ENCODE results near the gene GRB10. TPM values are rescaled to one million over a fixed set of nuclear protein-coding genes. Genes with fewer than 3 reads are reported as not detected.

Gene GRB10
- total and polyA plus RNA-seq, 2 experiments from 2014 or later: 35.0 to 154 TPM

- TF ChIP-seq CREB1 (CRISPR knock-in tag; IDR thresholded peaks at IDR 0.05; ENCODE audit: low read depth) (no peak), NANOG (IDR thresholded peaks at IDR 0.05; ENCODE audit: borderline replicate concordance) (no peak), POLR2AphosphoS5 (IDR thresholded peaks at IDR 0.05; ENCODE audit: low read depth) (no peak), EZH2 (IDR thresholded peaks at IDR 0.05; ENCODE audit: low read depth, unreplicated experiment) (no peak), ZNF331 (CRISPR knock-in tag; IDR thresholded peaks at IDR 0.05; ENCODE audit: low read depth) (no peak), ZNF114 (CRISPR knock-in tag; IDR thresholded peaks at IDR 0.05) (no peak), STAT1 (IDR thresholded peaks at IDR 0.05; ENCODE audit: unreplicated experiment) (no peak)
- TF ChIP-seq, protein P1, sequence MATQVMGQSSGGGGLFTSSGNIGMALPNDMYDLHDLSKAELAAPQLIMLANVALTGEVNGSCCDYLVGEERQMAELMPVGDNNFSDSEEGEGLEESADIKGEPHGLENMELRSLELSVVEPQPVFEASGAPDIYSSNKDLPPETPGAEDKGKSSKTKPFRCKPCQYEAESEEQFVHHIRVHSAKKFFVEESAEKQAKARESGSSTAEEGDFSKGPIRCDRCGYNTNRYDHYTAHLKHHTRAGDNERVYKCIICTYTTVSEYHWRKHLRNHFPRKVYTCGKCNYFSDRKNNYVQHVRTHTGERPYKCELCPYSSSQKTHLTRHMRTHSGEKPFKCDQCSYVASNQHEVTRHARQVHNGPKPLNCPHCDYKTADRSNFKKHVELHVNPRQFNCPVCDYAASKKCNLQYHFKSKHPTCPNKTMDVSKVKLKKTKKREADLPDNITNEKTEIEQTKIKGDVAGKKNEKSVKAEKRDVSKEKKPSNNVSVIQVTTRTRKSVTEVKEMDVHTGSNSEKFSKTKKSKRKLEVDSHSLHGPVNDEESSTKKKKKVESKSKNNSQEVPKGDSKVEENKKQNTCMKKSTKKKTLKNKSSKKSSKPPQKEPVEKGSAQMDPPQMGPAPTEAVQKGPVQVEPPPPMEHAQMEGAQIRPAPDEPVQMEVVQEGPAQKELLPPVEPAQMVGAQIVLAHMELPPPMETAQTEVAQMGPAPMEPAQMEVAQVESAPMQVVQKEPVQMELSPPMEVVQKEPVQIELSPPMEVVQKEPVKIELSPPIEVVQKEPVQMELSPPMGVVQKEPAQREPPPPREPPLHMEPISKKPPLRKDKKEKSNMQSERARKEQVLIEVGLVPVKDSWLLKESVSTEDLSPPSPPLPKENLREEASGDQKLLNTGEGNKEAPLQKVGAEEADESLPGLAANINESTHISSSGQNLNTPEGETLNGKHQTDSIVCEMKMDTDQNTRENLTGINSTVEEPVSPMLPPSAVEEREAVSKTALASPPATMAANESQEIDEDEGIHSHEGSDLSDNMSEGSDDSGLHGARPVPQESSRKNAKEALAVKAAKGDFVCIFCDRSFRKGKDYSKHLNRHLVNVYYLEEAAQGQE (IDR thresholded peaks at IDR 0.05; ENCODE audit: unreplicated experiment): no peak
- TF ChIP-seq, protein P2, sequence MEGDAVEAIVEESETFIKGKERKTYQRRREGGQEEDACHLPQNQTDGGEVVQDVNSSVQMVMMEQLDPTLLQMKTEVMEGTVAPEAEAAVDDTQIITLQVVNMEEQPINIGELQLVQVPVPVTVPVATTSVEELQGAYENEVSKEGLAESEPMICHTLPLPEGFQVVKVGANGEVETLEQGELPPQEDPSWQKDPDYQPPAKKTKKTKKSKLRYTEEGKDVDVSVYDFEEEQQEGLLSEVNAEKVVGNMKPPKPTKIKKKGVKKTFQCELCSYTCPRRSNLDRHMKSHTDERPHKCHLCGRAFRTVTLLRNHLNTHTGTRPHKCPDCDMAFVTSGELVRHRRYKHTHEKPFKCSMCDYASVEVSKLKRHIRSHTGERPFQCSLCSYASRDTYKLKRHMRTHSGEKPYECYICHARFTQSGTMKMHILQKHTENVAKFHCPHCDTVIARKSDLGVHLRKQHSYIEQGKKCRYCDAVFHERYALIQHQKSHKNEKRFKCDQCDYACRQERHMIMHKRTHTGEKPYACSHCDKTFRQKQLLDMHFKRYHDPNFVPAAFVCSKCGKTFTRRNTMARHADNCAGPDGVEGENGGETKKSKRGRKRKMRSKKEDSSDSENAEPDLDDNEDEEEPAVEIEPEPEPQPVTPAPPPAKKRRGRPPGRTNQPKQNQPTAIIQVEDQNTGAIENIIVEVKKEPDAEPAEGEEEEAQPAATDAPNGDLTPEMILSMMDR (conservative IDR thresholded peaks at IDR 0.05; ENCODE audit: low read depth in 2 of 2): no peak
Measured at GRCh38 chr7:50730446-50731400, 52.0 kb downstream of the GRB10 start (continued).

DNA sequence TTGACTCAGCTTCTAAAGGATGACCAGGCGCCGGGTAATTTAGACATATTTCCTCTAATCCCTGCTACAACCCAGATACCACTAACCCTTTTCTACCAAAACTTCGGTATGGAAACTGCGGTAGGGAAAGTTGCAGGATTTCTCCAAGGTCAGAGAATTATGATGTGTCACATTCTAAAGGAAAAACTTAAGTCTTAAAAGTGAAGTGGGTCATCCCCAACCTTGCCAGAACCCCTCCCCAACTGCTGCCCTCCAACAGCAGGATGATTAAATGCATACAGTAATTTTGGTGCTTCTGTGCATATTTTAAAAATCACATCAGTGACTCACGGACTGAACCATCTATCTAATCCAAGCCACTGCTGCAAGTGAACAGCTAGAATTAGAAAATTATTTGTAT lies 52.7 kb downstream of the GRB10 start:
- Histone ChIP-seq H3K4me2 (no peak overlapping the region), H3K4me3 (no peak overlapping the region), H2AFZ (no peak overlapping the region), H3K27ac (ENCODE audit: low read depth) (no peak overlapping the region), H3K27me3 (ENCODE audit: insufficient read depth) (no peaks in the 10 kb centered on the region), H3K9me2 (ENCODE audit: insufficient read depth) (no peaks in the 10 kb centered on the region), H3K4me1 (ENCODE audit: insufficient read depth) (peaks cover 6% of the 10 kb centered on the region), H3K79me2 (replicated peaks; ENCODE audit: insufficient read depth) (peaks cover 99% of the 10 kb centered on the region), H3F3A (replicated peaks; ENCODE audit: low read depth) (no peaks in the 10 kb centered on the region), H4K20me1 (replicated peaks; ENCODE audit: insufficient read depth) (peaks cover 48% of the 10 kb centered on the region), H3K36me3 (ENCODE audit: insufficient read depth) (no peaks in the 10 kb centered on the region)
- Mint-ChIP-seq H3K27ac (no peak overlapping the region), H3K4me3 (no peak overlapping the region), H3K36me3 (ENCODE audit: low read depth) (peaks cover 18% of the 10 kb centered on the region), H3K27me3 (ENCODE audit: insufficient read depth, low read depth, poor library complexity) (no peaks in the 10 kb centered on the region), H3K9me3 (no peaks in the 10 kb centered on the region), H3K4me1 (peaks cover 19% of the 10 kb centered on the region)
- no peak for TF ChIP-seq EZH2 (IDR thresholded peaks at IDR 0.05; ENCODE audit: low read depth, unreplicated experiment)
- TF ChIP-seq, protein P3, sequence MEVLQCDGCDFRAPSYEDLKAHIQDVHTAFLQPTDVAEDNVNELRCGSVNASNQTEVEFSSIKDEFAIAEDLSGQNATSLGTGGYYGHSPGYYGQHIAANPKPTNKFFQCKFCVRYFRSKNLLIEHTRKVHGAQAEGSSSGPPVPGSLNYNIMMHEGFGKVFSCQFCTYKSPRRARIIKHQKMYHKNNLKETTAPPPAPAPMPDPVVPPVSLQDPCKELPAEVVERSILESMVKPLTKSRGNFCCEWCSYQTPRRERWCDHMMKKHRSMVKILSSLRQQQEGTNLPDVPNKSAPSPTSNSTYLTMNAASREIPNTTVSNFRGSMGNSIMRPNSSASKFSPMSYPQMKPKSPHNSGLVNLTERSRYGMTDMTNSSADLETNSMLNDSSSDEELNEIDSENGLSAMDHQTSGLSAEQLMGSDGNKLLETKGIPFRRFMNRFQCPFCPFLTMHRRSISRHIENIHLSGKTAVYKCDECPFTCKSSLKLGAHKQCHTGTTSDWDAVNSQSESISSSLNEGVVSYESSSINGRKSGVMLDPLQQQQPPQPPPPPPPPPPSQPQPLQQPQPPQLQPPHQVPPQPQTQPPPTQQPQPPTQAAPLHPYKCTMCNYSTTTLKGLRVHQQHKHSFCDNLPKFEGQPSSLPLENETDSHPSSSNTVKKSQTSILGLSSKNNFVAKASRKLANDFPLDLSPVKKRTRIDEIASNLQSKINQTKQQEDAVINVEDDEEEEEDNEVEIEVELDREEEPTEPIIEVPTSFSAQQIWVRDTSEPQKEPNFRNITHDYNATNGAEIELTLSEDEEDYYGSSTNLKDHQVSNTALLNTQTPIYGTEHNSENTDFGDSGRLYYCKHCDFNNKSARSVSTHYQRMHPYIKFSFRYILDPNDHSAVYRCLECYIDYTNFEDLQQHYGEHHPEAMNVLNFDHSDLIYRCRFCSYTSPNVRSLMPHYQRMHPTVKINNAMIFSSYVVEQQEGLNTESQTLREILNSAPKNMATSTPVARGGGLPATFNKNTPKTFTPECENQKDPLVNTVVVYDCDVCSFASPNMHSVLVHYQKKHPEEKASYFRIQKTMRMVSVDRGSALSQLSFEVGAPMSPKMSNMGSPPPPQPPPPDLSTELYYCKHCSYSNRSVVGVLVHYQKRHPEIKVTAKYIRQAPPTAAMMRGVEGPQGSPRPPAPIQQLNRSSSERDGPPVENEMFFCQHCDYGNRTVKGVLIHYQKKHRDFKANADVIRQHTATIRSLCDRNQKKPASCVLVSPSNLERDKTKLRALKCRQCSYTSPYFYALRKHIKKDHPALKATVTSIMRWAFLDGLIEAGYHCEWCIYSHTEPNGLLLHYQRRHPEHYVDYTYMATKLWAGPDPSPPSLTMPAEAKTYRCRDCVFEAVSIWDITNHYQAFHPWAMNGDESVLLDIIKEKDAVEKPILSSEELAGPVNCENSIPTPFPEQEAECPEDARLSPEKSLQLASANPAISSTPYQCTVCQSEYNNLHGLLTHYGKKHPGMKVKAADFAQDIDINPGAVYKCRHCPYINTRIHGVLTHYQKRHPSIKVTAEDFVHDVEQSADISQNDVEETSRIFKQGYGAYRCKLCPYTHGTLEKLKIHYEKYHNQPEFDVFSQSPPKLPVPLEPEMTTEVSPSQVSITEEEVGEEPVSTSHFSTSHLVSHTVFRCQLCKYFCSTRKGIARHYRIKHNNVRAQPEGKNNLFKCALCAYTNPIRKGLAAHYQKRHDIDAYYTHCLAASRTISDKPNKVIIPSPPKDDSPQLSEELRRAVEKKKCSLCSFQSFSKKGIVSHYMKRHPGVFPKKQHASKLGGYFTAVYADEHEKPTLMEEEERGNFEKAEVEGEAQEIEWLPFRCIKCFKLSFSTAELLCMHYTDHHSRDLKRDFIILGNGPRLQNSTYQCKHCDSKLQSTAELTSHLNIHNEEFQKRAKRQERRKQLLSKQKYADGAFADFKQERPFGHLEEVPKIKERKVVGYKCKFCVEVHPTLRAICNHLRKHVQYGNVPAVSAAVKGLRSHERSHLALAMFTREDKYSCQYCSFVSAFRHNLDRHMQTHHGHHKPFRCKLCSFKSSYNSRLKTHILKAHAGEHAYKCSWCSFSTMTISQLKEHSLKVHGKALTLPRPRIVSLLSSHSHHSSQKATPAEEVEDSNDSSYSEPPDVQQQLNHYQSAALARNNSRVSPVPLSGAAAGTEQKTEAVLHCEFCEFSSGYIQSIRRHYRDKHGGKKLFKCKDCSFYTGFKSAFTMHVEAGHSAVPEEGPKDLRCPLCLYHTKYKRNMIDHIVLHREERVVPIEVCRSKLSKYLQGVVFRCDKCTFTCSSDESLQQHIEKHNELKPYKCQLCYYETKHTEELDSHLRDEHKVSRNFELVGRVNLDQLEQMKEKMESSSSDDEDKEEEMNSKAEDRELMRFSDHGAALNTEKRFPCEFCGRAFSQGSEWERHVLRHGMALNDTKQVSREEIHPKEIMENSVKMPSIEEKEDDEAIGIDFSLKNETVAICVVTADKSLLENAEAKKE (CRISPR knock-in tag; IDR thresholded peaks at IDR 0.05): no peak
- no peak for ATAC-seq
- no peak for DNase-seq (ENCODE audit: low spot score)

Data from GM23338 (cell line).